HepG2 (cell line): Measurements from ENCODE around the gene SH2D3A. TPM values are rescaled to one million over a fixed set of nuclear protein-coding genes. Genes with fewer than 3 reads are reported as not detected.

Source experiments
- ARID3A ChIP-seq: IDR thresholded peaks from 2 replicates; pipeline ENCODE4 v1.6.1; 2012; ENCODE audit warnings: low read depth, low read length, improper control_type of control experiment
- FLYWCH1 ChIP-seq: sonication (generic); formaldehyde crosslinking; IDR thresholded peaks from 2 replicates; pipeline ENCODE4 v1.8.1; 2023; ENCODE audit warnings: mild to moderate bottlenecking, missing genetic modification reagents
- GABPB1 ChIP-seq: IDR thresholded peaks from 2 replicates; pipeline ENCODE4 v1.6.1; 2016; ENCODE audit warnings: mild to moderate bottlenecking, missing genetic modification reagents, moderate library complexity, missing compliant biosample characterization
- KIAA2018 ChIP-seq: sonication (generic); formaldehyde crosslinking; IDR thresholded peaks from 2 replicates; pipeline ENCODE4 v1.5.0; 2020; ENCODE audit warnings: mild to moderate bottlenecking, missing genetic modification reagents, borderline replicate concordance
- MXD1 ChIP-seq: sonication (generic); formaldehyde crosslinking; IDR thresholded peaks from 2 replicates; pipeline ENCODE4 v1.4.0; 2020; ENCODE audit warnings: mild to moderate bottlenecking, missing genetic modification reagents
- PATZ1 ChIP-seq: sonication (generic); formaldehyde crosslinking; IDR thresholded peaks from 2 replicates; pipeline ENCODE4 v1.4.0; 2020; ENCODE audit warnings: missing genetic modification reagents
- RFX1 ChIP-seq: fragments of 450-650 bp; IDR thresholded peaks from 2 replicates; pipeline ENCODE4 v1.6.1; 2017
- RFXAP ChIP-seq: sonication (generic); formaldehyde crosslinking; IDR thresholded peaks from 2 replicates; pipeline ENCODE4 v1.4.0; 2020; ENCODE audit warnings: missing genetic modification reagents, borderline replicate concordance
- SP2 ChIP-seq: sonication (generic); formaldehyde crosslinking; IDR thresholded peaks from 2 replicates; pipeline ENCODE4 v1.5.1; 2020; ENCODE audit warnings: mild to moderate bottlenecking, missing genetic modification reagents
- TBP ChIP-seq: sonication (generic); formaldehyde crosslinking; IDR thresholded peaks from 2 replicates; pipeline ENCODE4 v1.5.0; 2020; ENCODE audit warnings: missing genetic modification reagents
- ZBTB38 ChIP-seq: sonication (generic); formaldehyde crosslinking; IDR thresholded peaks from 2 replicates; pipeline ENCODE4 v1.5.1; 2020; ENCODE audit warnings: mild to moderate bottlenecking, missing genetic modification reagents
- ZKSCAN8 ChIP-seq: IDR thresholded peaks from 2 replicates; pipeline ENCODE4 v1.6.1; 2016; ENCODE audit warnings: borderline replicate concordance, missing genetic modification reagents, missing compliant biosample characterization
- ZNF180 ChIP-seq: sonication (generic); formaldehyde crosslinking; IDR thresholded peaks from 2 replicates; pipeline ENCODE4 v1.4.0; 2020; ENCODE audit warnings: low read depth, missing genetic modification reagents, borderline replicate concordance
- ZNF354B ChIP-seq: sonication (generic); formaldehyde crosslinking; IDR thresholded peaks from 2 replicates; pipeline ENCODE4 v1.8.0; 2022; ENCODE audit warnings: mild to moderate bottlenecking, missing genetic modification reagents
- ZNF569 ChIP-seq: sonication (generic); formaldehyde crosslinking; IDR thresholded peaks from 2 replicates; pipeline ENCODE4 v1.5.0; 2020; ENCODE audit warnings: mild to moderate bottlenecking, missing genetic modification reagents, moderate library complexity, borderline replicate concordance
- ZNF816 ChIP-seq: sonication (generic); formaldehyde crosslinking; IDR thresholded peaks from 2 replicates; pipeline ENCODE4 v1.8.0; 2022; ENCODE audit warnings: missing genetic modification reagents, mild to moderate bottlenecking, borderline replicate concordance
- polyA plus RNA-seq, 8 experiments: library from polyadenylated mRNA; depleted of rRNA in 3 of 8; stranded (reverse) in 7 of 8; unstranded in 1 of 8; fragments of >200 nt; fragmentation: Illumina TruSeq in 4 of 8; extraction: Trizol in 4 of 8; gene quantifications; 2 replicates each; pipeline versions ENCODE4 v1.2.1 to v1.2.3, GENCODE V29; 2011 to 2016; ENCODE audit warnings: low read depth in 4 of 8, missing spikeins in 1 of 8, mixed read lengths in 1 of 8; ENCODE audit not compliant: insufficient read depth in 1 of 8
- total RNA-seq, 5 experiments: library from RNA; depleted of rRNA; stranded (reverse); fragments of >200 nt; fragmentation: Illumina TruSeq; extraction: Trizol; gene quantifications; 2 replicates each; pipeline ENCODE4 v1.2.3, GENCODE V29; 2016; ENCODE audit warnings: low read depth in 1 of 5

SH2D3A gene
- total and polyA plus RNA-seq, 2 of the 13 experiments (the other 11 are each of a cell fraction or from before 2014, with no cell fraction given) = 1.0 to 2.2 TPM

- TF ChIP-seq ZNF569 (CRISPR knock-in tag) (no peak), ARID3A (no peak), PATZ1 (CRISPR knock-in tag) (peak; percentile 81), SP2 (no peak), ZBTB38 (CRISPR knock-in tag) (0 out of 2 replicates have a peak, but pooled peaks have one; percentile 42), RFX1 (no peak), ZNF180 (CRISPR knock-in tag) (0 out of 2 replicates have a peak, but pooled peaks have one; percentile 39), FLYWCH1 (CRISPR knock-in tag) (0 out of 2 replicates have a peak, but pooled peaks have one; percentile 19), ZNF354B (CRISPR knock-in tag) (no peak), GABPB1 (peak; percentile 87), ZKSCAN8 (CRISPR knock-in tag) (no peak), ZNF816 (CRISPR knock-in tag) (no peak), KIAA2018 (no peak), TBP (CRISPR knock-in tag) (0 out of 2 replicates have a peak, but pooled peaks have one; percentile 51), RFXAP (peak; percentile 68; the same call in 1 of the 2 replicates), MXD1 (CRISPR knock-in tag) (peak; percentile 70)
These were observed 13.8 kb downstream of the SH2D3A start (continued) for GRCh38 chr19:6753178-6754031.
